Mesothelial cell of epicardium (in vitro differentiated cells): ENCODE data around the gene DPCD. TPM values are rescaled to one million over a fixed set of nuclear protein-coding genes. Genes with fewer than 3 reads are reported as not detected.

ENCODE experiments used
- DNase-seq, 2 experiments: peaks; one replicate each; pipeline ENCODE4 v3.0.0; 2021; ENCODE audit warnings: low spot score in 2 of 2; ENCODE audit not compliant: unreplicated experiment in 2 of 2
- H3K27ac Mint-ChIP-seq: 2 replicates; pipeline ENCODE4 v1.8.0; 2021; ENCODE audit warnings: mixed read lengths
- H3K27me3 Mint-ChIP-seq: 2 replicates; pipeline ENCODE4 v1.8.0; 2021; ENCODE audit warnings: low read depth, mixed read lengths
- H3K36me3 Mint-ChIP-seq: 2 replicates; pipeline ENCODE4 v1.8.0; 2021; ENCODE audit warnings: mixed read lengths
- H3K4me1 Mint-ChIP-seq: 2 replicates; pipeline ENCODE4 v1.8.0; 2021; ENCODE audit warnings: mixed read lengths
- H3K4me3 Mint-ChIP-seq: 2 replicates; pipeline ENCODE4 v1.8.0; 2021; ENCODE audit warnings: mild to moderate bottlenecking, moderate library complexity, mixed read lengths
- H3K9me3 Mint-ChIP-seq: 2 replicates; pipeline ENCODE4 v1.8.0; 2021; ENCODE audit warnings: mixed read lengths
- total RNA-seq: library from RNA; stranded (reverse); gene quantifications from 3 replicates; pipeline ENCODE4 v1.2.1, GENCODE V29; 2021
- TF ChIP-seq, protein P1 (sequence below): fragments of 200-600 bp; sonication (generic); IDR thresholded peaks from one replicate; pipeline ENCODE4 v1.5.0; 2021; ENCODE audit warnings: antibody characterized with exemption; ENCODE audit not compliant: unreplicated experiment

The DPCD gene
- total RNA-seq, 1 donor from 2014 or later, result 23.0 TPM

GRCh38 chr10:101639141-101639900 is 51.2 kb downstream of the DPCD start:
- H3K4me3 Mint-ChIP-seq, result no peak overlapping the region
- no peak for DNase-seq
- H3K27ac Mint-ChIP-seq, result no peak overlapping the region
- no peaks in the 10 kb centered on the region for H3K27me3 Mint-ChIP-seq
- H3K4me1 Mint-ChIP-seq, result no peaks in the 10 kb centered on the region
- TF ChIP-seq, protein P1, sequence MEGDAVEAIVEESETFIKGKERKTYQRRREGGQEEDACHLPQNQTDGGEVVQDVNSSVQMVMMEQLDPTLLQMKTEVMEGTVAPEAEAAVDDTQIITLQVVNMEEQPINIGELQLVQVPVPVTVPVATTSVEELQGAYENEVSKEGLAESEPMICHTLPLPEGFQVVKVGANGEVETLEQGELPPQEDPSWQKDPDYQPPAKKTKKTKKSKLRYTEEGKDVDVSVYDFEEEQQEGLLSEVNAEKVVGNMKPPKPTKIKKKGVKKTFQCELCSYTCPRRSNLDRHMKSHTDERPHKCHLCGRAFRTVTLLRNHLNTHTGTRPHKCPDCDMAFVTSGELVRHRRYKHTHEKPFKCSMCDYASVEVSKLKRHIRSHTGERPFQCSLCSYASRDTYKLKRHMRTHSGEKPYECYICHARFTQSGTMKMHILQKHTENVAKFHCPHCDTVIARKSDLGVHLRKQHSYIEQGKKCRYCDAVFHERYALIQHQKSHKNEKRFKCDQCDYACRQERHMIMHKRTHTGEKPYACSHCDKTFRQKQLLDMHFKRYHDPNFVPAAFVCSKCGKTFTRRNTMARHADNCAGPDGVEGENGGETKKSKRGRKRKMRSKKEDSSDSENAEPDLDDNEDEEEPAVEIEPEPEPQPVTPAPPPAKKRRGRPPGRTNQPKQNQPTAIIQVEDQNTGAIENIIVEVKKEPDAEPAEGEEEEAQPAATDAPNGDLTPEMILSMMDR, result no peak
- H3K36me3 Mint-ChIP-seq, result peaks cover 36% of the 10 kb centered on the region
- H3K9me3 Mint-ChIP-seq, result no peaks in the 10 kb centered on the region

DNA sequence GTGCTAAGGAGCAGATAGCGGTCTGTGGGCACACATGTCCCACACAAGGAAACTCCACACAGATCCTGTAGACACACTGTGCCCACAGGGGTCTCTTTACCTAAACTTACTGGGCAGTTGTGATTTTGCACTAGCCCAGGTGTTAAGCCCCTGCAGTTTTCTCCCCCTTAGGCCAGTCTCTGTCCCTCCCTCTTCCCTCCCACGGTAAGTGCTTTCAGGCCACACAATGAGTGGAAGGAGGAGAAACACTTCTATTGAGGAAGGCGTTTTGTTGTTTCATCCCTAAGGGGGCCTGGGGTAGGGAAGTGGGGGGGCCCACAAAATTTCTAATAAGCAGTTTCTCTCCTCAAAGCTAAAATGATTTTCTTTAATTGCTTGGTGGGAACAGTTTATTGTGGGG is 55.4 kb downstream of the DPCD start:
- H3K27ac Mint-ChIP-seq, result no peak overlapping the region
- H3K36me3 Mint-ChIP-seq, result peaks cover 23% of the 10 kb centered on the region
- no peak overlapping the region for H3K4me3 Mint-ChIP-seq
- no peaks in the 10 kb centered on the region for H3K4me1 Mint-ChIP-seq
- no peaks in the 10 kb centered on the region for H3K9me3 Mint-ChIP-seq
- H3K27me3 Mint-ChIP-seq, result no peaks in the 10 kb centered on the region
- TF ChIP-seq, protein P1, result no peak
- DNase-seq, result no peak

DNA sequence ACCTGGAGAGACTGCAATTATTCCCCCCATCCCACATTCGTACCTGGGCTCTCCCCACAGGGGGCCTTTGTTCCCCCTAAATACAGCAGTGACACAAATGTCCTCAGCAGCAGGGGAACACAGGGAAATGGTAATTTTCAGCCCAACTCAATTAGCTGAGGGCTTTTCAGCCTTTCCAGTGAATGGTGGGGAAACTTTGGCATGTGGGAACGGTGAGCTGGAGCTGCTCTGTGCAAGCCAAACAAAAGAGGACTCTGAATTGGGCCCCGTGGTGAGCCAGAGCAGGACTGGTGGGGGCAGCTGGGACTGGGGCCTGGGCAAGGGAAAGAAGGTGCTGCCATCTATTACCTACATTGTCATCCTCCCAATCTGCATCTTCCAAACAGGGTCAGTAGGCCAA is 55.9 kb downstream of the DPCD start:
- no peaks in the 10 kb centered on the region for H3K4me1 Mint-ChIP-seq
- H3K27ac Mint-ChIP-seq, result no peak overlapping the region
- H3K9me3 Mint-ChIP-seq, result no peaks in the 10 kb centered on the region
- H3K36me3 Mint-ChIP-seq, result peaks cover 25% of the 10 kb centered on the region
- no peak for DNase-seq
- no peaks in the 10 kb centered on the region for H3K27me3 Mint-ChIP-seq
- H3K4me3 Mint-ChIP-seq, result no peak overlapping the region
- TF ChIP-seq, protein P1, result no peak

GRCh38 chr10:101645659-101646058 is 57.5 kb downstream of the DPCD start:
- Mint-ChIP-seq H3K4me3 (no peak overlapping the region), H3K27me3 (no peaks in the 10 kb centered on the region), H3K27ac (no peak overlapping the region), H3K9me3 (no peaks in the 10 kb centered on the region), H3K36me3 (peaks cover 19% of the 10 kb centered on the region), H3K4me1 (no peaks in the 10 kb centered on the region)
- TF ChIP-seq, protein P1, result no peak
- DNase-seq, result no peak

DNA sequence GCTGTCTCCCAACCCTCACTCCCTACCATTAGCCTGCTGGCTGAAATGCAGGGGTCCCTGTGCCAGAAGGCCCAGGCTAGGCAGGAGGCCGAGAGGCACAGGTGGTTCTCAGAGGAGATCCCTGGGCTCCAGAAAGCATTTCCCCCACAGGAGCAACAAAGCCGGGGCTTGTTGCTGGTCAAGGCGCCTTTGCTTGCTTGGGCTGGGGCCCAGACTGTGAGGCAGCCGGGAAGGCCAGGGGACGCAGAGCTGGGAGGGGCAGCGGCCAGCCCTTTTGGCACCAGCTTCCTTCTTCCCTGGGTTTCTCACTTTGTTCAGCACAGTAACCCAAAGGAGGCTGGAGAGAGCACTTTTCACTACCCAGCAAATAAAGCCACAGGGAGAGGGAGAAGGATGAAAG is 58.2 kb downstream of the DPCD start:
- Mint-ChIP-seq H3K9me3 (no peaks in the 10 kb centered on the region), H3K27ac (no peak overlapping the region), H3K36me3 (peaks cover 18% of the 10 kb centered on the region), H3K27me3 (no peaks in the 10 kb centered on the region), H3K4me1 (no peaks in the 10 kb centered on the region), H3K4me3 (no peak overlapping the region)
- TF ChIP-seq, protein P1, result no peak
- DNase-seq, result no peak
